Measurements from ENCODE around the gene CAMSAP2.

GRCh38 chr1:200867018-200867811 is 128.5 kb downstream of the CAMSAP2 start:
- TF ChIP-seq CTCF (IDR thresholded peaks at IDR 0.05): no peak
- no peak for TF ChIP-seq EZH2phosphoT487 (IDR thresholded peaks at IDR 0.05)

All from neural progenitor cell (in vitro differentiated cells).